NT2/D1 (cell line): ENCODE results near the gene NBEAL2.

Experiments used
- DNase-seq: peaks from one replicate; pipeline ENCODE4 v3.0.0-alpha.2; 2011; ENCODE audit warnings: low read depth, low spot score
- H3K27me3 ChIP-seq: 2 replicates; pipeline ENCODE4 v1.6.0; 2011; ENCODE audit warnings: mild to moderate bottlenecking; ENCODE audit not compliant: insufficient read length, insufficient read depth
- H3K36me3 ChIP-seq: 2 replicates; pipeline ENCODE4 v1.6.1; 2011; ENCODE audit warnings: mild to moderate bottlenecking, low read length, mixed read lengths; ENCODE audit not compliant: insufficient read depth, insufficient read length
- H3K4me1 ChIP-seq: 2 replicates; pipeline ENCODE4 v1.5.1; 2011; ENCODE audit not compliant: insufficient read depth, insufficient read length
- H3K4me3 ChIP-seq: 2 replicates; pipeline ENCODE4 v1.5.1; 2011; ENCODE audit warnings: low read depth; ENCODE audit not compliant: insufficient read length
- H3K9ac ChIP-seq: 2 replicates; pipeline ENCODE4 v1.6.0; 2011; ENCODE audit warnings: low read depth; ENCODE audit not compliant: insufficient read length
- H3K9me3 ChIP-seq: 2 replicates; pipeline ENCODE4 v1.5.1; 2011; ENCODE audit warnings: mild to moderate bottlenecking, low read length; ENCODE audit not compliant: insufficient read depth
- SUZ12 ChIP-seq: IDR thresholded peaks from 2 replicates; pipeline ENCODE4 v1.6.1; 2011; ENCODE audit not compliant: insufficient read length, insufficient read depth; ENCODE audit errors: extremely low read depth
- YY1 ChIP-seq: IDR thresholded peaks from 2 replicates; pipeline ENCODE4 v1.6.1; 2011; ENCODE audit not compliant: insufficient read length, insufficient read depth
- ZNF274 ChIP-seq: IDR thresholded peaks from 2 replicates; pipeline ENCODE4 v1.6.1; 2011; ENCODE audit warnings: mild to moderate bottlenecking, low read depth, low read length

The NBEAL2 gene

DNA sequence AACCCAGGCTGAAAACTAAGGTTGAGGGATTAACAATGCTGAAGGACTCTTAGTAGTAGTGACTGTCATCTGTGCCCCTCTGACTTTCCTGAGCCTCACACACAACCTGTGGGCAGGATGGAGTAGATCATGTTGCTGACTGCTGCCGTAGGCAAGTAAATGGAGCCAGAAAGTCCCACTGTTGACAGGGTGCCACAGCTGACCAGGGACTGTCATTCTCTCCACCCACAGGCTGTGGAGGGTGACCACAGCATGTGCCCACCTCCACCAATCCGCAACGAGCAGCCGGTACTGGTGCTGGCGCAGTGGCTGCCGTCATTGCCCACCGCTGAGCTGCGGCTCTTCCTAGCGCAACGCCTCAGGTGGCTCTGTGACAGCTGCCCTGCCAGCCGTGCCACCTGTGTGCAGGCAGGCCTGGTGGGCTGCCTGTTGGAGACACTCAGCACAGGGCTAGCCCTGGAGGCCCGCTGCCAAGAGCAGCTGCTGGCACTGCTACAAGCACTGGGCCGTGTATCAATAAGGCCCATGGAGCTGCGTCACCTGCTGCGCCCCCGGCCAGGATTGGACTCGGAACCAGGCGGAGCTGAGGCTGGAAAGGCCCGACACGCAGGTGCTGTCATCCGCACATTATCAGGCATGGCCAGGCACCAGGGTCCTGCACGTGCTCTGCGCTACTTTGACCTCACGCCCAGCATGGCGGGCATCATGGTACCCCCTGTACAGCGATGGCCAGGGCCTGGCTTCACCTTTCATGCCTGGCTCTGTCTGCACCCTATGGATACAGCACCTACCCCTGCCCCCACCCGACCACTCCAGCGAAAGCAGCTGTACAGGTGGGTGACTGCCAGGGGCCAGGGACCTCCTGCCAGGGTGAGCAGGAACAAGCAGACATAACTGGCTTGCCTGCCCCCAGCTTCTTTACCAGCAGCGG is 15.6 kb downstream of the NBEAL2 start:
- Histone ChIP-seq H3K4me1 (peaks cover 25% of the 10 kb centered on the region), H3K4me3 (no peak overlapping the region), H3K36me3 (peaks cover 15% of the 10 kb centered on the region), H3K9me3 (no peaks in the 10 kb centered on the region), H3K27me3 (no peaks in the 10 kb centered on the region), H3K9ac (no peak overlapping the region)
- no peak for DNase-seq
- TF ChIP-seq YY1 (no peak), SUZ12 (no peak), ZNF274 (no peak)

DNA sequence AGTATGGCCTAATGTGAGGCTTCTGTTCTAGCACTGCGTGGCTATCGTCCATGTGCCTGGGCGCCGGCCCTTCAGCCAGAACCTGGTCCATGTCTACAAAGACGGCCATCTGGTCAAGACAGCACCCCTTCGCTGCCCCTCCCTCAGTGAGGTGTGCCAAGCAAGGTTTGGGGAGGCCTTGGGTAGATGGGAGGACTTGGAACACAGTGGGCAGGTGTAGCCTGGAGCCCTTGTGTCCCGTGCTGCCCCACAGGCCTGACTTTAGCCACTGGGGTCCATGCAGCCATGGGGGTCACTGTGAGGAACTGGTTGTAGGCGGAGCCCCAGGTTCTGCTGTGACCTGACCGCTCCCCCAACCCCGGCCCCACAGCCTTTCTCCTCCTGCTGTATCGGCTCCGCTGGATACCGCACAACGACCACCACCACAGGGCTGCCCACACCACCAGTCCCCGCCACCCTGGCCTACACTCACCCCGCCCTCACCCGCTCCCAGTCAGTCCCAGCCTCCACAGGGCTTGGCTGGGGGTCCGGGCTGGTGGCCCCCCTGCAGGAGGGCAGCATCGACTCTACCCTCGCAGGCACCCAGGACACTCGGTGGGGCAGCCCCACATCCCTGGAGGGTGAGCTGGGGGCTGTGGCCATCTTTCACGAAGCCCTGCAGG is 16.6 kb downstream of the NBEAL2 start:
- no peak for TF ChIP-seq YY1
- Histone ChIP-seq H3K4me1 (peaks cover 25% of the 10 kb centered on the region), H3K9ac (no peak overlapping the region)

DNA sequence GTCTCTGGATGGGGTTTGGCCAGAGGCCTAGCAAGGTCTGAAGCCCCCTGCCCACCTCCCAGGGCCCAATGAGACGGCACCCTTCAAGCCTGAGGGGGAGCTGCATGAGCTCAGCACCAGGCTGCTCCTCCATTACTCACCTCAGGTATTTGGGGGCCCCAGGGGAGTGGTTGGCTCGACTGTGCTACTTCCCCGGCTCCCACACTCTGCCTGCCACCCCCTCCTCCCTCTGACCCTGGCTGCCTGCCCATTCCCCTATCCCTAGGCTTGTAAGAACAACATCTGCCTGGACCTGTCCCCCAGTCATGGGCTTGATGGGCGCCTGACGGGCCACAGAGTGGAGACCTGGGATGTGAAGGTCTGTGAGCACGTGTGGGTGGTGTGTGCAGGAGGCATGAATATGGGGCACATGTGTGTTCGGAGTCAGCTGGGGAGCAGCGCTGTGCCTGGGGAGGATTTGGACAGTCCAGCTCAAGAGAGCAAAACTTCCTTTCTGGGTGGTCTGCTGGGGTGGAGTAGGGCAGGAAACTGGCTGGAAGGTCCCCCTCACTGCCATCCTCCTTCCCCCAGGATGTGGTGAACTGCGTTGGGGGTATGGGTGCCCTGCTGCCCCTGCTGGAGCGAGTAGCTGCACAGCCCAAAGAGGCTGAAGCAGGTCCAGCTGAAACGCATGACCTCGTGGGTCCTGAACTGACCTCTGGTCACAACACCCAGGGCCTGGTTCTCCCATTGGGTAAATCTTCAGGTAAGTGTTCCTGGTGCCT is 17.4 kb downstream of the NBEAL2 start:
- Histone ChIP-seq H3K9ac (no peak overlapping the region), H3K9me3 (no peaks in the 10 kb centered on the region), H3K27me3 (no peaks in the 10 kb centered on the region), H3K36me3 (peaks cover 28% of the 10 kb centered on the region), H3K4me1 (peaks cover 25% of the 10 kb centered on the region), H3K4me3 (no peak overlapping the region)
- DNase-seq, result no peak
- no peak for TF ChIP-seq ZNF274
- TF ChIP-seq YY1, result no peak
- TF ChIP-seq SUZ12, result no peak

More for the DNA sequence above, 16.6 kb downstream of the NBEAL2 start:
- Histone ChIP-seq H3K27me3 (no peaks in the 10 kb centered on the region), H3K4me3 (no peak overlapping the region), H3K36me3 (peaks cover 23% of the 10 kb centered on the region), H3K9me3 (no peaks in the 10 kb centered on the region)
- DNase-seq, result no peak

DNA sequence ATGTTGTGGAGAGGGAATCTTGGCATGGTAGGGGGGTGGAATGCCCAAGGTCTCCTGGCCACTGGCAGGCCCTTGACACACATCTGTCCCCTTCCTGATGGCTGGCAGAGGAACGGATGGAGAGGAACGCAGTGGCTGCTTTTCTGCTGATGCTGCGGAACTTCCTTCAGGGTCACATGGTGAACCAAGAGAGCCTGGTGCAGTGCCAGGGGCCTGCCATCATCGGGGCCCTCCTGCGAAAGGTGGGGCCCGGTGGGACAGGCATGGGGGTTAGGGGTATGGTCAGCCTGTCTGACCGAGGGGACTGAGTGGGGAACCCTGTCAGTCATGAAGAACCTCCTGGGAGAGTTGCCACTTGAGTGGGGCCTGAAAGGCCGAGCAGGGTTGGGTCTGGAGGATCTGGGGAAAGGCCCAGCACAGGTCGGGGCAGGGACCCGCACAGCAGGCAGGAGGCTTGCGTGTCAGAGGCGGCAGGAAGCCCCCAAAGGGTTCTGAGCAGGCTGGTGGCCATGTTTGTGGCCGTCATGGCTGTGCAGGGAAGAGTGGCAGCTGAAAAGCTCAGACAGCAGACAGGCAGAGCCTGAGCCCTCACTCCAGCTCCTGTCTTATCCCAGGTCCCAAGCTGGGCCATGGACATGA is 18.1 kb downstream of the NBEAL2 start:
- no peak for DNase-seq
- no peak for TF ChIP-seq SUZ12
- TF ChIP-seq ZNF274, result no peak
- no peak for TF ChIP-seq YY1
- Histone ChIP-seq H3K27me3 (no peaks in the 10 kb centered on the region), H3K4me1 (peaks cover 25% of the 10 kb centered on the region), H3K36me3 (peaks cover 35% of the 10 kb centered on the region), H3K4me3 (no peak overlapping the region), H3K9ac (no peak overlapping the region), H3K9me3 (no peaks in the 10 kb centered on the region)

DNA sequence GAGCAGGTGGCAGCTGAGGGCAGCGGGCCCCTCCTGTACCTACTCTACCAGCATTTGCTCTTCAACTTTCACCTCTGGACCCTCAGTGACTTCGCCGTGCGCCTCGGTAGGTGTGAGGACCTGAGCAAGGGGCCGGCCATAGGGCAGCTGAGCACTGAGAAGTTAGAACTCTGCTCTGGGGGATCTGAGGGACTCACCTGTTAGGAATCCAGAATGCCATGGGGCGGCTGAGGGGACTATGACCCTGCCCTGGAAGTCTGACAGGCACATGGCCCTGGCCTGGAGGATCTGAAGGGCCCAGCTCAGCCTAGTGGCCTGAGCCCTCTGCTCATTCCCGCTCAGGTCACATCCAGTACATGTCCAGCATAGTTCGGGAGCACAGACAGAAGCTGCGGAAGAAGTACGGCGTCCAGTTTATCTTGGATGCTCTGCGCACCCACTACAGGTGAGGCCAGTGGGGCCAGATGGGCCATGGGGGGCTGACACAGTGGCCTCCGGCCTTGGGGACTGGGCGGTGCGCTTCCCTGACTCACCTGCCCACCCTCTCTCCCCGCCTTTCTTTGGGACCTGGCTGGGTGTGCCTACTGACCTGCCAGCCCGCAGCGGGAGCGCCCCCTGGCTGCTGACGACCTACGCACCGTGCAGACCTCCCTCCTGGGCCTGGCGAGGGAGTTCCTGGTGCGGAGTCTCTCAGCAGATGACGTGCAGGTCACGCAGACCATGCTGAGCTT is 18.8 kb downstream of the NBEAL2 start:
- peak overlapping the region; percentile 52 for H3K9ac ChIP-seq

GRCh38 chr3:46998852-46999515 is 19.5 kb downstream of the NBEAL2 start:
- no peak overlapping the region for H3K4me3 ChIP-seq
- H3K27me3 ChIP-seq, result no peaks in the 10 kb centered on the region
- TF ChIP-seq ZNF274 (no peak), YY1 (no peak), SUZ12 (no peak)
- no peaks in the 10 kb centered on the region for H3K9me3 ChIP-seq
- peak overlapping the region; percentile 52 for H3K9ac ChIP-seq
- no peak for DNase-seq
- H3K4me1 ChIP-seq, result peaks cover 25% of the 10 kb centered on the region
- H3K36me3 ChIP-seq, result peaks cover 47% of the 10 kb centered on the region

More for the DNA sequence above, 18.8 kb downstream of the NBEAL2 start:
- Histone ChIP-seq H3K4me1 (peaks cover 25% of the 10 kb centered on the region), H3K9me3 (no peaks in the 10 kb centered on the region), H3K27me3 (no peaks in the 10 kb centered on the region), H3K36me3 (peaks cover 41% of the 10 kb centered on the region), H3K4me3 (no peak overlapping the region)
- DNase-seq, result peak; percentile 81
- no peak for TF ChIP-seq YY1
- TF ChIP-seq ZNF274, result no peak
- TF ChIP-seq SUZ12, result no peak
